Activated naive CD4-positive, alpha-beta T cell treated with anti-CD3 and anti-CD28 coated beads, Interleukin-2, amount 50 U/mL, for 24 hours (primary cell): ENCODE measurements around the gene MAPK8IP3.

ENCODE experiments used
- H3K27ac Mint-ChIP-seq: one replicate; pipeline ENCODE4 v1.8.0; 2021; ENCODE audit warnings: mild to moderate bottlenecking, mixed read lengths
- H3K27me3 Mint-ChIP-seq: one replicate; pipeline ENCODE4 v1.8.0; 2021; ENCODE audit warnings: mixed read lengths
- H3K36me3 Mint-ChIP-seq: one replicate; pipeline ENCODE4 v1.8.0; 2021; ENCODE audit warnings: mixed read lengths
- H3K4me1 Mint-ChIP-seq: one replicate; pipeline ENCODE4 v1.8.0; 2021; ENCODE audit warnings: mixed read lengths
- H3K4me3 Mint-ChIP-seq: one replicate; pipeline ENCODE4 v1.8.0; 2021; ENCODE audit warnings: mild to moderate bottlenecking, mixed read lengths
- H3K9me3 Mint-ChIP-seq: one replicate; pipeline ENCODE4 v1.8.0; 2021; ENCODE audit warnings: mixed read lengths

Gene MAPK8IP3, protein sequence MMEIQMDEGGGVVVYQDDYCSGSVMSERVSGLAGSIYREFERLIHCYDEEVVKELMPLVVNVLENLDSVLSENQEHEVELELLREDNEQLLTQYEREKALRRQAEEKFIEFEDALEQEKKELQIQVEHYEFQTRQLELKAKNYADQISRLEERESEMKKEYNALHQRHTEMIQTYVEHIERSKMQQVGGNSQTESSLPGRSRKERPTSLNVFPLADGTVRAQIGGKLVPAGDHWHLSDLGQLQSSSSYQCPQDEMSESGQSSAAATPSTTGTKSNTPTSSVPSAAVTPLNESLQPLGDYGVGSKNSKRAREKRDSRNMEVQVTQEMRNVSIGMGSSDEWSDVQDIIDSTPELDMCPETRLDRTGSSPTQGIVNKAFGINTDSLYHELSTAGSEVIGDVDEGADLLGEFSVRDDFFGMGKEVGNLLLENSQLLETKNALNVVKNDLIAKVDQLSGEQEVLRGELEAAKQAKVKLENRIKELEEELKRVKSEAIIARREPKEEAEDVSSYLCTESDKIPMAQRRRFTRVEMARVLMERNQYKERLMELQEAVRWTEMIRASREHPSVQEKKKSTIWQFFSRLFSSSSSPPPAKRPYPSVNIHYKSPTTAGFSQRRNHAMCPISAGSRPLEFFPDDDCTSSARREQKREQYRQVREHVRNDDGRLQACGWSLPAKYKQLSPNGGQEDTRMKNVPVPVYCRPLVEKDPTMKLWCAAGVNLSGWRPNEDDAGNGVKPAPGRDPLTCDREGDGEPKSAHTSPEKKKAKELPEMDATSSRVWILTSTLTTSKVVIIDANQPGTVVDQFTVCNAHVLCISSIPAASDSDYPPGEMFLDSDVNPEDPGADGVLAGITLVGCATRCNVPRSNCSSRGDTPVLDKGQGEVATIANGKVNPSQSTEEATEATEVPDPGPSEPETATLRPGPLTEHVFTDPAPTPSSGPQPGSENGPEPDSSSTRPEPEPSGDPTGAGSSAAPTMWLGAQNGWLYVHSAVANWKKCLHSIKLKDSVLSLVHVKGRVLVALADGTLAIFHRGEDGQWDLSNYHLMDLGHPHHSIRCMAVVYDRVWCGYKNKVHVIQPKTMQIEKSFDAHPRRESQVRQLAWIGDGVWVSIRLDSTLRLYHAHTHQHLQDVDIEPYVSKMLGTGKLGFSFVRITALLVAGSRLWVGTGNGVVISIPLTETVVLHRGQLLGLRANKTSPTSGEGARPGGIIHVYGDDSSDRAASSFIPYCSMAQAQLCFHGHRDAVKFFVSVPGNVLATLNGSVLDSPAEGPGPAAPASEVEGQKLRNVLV (N-terminal part only)

DNA sequence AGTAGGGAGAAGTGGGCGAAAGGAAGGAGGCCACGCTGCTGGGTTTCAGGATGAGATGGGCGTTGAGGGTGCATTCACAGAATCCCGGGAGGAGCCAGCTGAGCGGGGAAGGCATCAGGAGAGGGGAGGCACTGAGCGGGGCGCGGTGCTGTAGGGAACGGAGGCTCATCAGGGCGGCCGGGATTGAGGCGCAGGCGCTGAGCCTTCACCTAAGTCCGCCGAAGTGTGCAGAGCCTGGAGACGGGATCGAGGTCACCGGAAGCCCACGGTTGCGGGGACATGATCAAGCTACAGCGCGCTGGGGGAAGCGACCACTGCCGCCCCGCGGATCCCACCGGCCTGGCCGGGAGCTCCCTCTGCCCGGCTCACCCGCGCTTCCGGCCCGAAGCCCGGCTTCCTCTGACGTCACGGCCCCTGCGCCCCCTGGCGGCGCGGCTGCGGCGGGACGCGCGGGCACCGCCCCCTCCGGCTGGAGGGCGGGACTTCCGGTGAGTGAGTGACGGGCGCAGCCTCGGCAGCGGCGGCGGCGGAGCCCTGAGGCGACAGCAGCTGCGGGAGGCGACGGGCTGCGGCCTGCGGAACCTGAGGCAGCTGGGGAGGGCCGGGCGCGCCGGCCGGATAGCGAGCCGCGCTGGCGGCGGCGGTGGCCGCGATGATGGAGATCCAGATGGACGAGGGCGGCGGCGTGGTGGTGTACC is at the start of gene MAPK8IP3:
Gene MAPK8IP3 (plus strand): TSS at position 508 of the 698 bp plus-strand sequence. CDS start 145 bp downstream, at position 653.
- H3K36me3 Mint-ChIP-seq = peaks cover 2% of the 10 kb centered on the region
- no peaks in the 10 kb centered on the region for H3K27me3 Mint-ChIP-seq
- peaks cover 26% of the 10 kb centered on the region for H3K4me1 Mint-ChIP-seq
- no peaks in the 10 kb centered on the region for H3K9me3 Mint-ChIP-seq
- H3K4me3 Mint-ChIP-seq = peak within 1 kb of the TSS; percentile 95
- peak within 1 kb of the TSS; percentile 96 for H3K27ac Mint-ChIP-seq

DNA sequence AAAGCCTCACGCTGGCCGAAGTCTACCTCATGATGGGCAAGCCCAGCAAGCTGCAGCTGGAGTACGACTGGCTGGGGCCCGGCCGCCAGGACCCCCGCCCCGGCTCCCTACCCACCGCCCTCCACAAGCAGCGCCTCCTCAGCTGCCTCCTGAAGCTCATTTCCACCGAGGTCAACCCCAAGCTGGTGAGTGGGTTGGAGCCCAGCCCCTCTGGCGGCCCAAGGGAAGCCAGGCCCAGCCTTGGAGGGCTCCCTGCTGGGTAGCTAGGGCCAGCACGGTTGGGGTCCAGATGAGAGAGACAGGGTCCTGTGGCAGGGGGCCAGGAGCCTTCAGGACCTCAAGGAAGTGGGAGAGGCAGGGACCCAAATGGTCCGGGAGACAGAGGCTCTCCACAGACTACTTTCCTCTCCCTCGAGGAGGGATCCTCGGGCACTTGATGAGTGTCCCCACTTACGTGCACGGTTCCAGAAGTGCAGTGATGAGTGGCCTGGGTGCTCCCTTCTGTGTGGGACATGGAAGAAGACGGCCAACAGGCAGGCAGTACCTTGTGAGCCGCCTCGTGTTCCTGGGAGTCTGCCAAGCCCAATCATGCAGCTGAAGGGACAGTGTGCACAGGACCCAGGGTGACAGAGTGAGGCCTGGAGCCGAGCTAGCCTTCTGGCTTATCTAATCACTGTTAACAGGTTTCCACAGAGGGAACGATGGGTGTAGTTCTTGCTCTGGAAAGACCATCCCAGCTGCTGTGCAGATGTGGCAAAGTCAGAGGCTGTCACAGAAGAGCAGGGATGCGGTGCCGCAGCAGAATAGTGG is 49.0 kb upstream of the MAPK8IP3 start:
- peaks cover 10% of the 10 kb centered on the region for H3K36me3 Mint-ChIP-seq

DNA sequence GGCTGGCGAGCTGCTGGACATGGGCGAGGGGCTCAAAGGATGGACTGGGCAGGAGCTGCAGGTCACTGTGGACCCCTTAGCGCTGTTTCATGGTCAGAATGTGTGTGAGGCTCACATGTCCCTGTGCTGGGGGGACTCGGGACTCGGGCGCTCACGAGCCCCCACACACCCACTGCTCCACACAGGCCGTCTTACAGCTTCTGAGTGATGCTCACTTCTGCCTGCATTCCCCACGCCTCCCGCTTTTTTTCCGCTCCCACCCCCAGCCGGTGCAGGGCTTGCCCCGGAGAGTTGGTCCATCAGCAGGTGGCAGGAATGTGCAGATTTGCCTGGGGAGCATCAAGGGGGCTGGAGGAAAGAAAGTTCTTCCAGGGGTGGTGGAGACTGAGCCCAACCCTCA is 48.2 kb upstream of the MAPK8IP3 start:
- H3K4me1 Mint-ChIP-seq = no peaks in the 10 kb centered on the region

More for the DNA sequence above, 49.0 kb upstream of the MAPK8IP3 start:
- Mint-ChIP-seq H3K9me3 (no peaks in the 10 kb centered on the region), H3K27ac (no peak overlapping the region), H3K27me3 (no peaks in the 10 kb centered on the region), H3K4me1 (no peaks in the 10 kb centered on the region), H3K4me3 (no peak overlapping the region)

DNA sequence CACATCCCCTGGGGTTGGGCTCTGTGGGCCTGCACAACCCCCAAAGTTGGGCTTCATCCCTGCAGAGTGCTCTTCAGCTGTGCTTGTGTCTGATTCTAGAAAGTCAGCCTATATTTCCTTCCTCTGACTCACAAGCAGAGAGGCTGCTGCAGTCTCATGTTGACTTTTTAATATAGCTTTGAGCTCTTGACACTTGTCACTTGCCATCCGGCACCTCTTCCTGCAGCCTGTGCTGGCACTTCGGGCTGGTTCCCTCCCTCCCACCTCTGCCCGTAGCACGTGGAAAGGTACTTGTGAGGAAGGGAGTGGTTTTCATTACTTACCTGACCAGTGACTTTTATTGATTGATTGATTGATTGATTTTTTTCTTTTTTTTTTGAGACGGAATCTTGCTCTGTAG is 47.0 kb upstream of the MAPK8IP3 start:
- Mint-ChIP-seq H3K4me1 (no peaks in the 10 kb centered on the region), H3K27ac (no peak overlapping the region), H3K36me3 (peaks cover 10% of the 10 kb centered on the region), H3K4me3 (no peak overlapping the region), H3K27me3 (no peaks in the 10 kb centered on the region), H3K9me3 (no peaks in the 10 kb centered on the region)

More for the DNA sequence above, 48.2 kb upstream of the MAPK8IP3 start:
- no peak overlapping the region for H3K27ac Mint-ChIP-seq
- H3K9me3 Mint-ChIP-seq = no peaks in the 10 kb centered on the region
- peaks cover 10% of the 10 kb centered on the region for H3K36me3 Mint-ChIP-seq
- H3K27me3 Mint-ChIP-seq = no peaks in the 10 kb centered on the region
- no peak overlapping the region for H3K4me3 Mint-ChIP-seq

DNA sequence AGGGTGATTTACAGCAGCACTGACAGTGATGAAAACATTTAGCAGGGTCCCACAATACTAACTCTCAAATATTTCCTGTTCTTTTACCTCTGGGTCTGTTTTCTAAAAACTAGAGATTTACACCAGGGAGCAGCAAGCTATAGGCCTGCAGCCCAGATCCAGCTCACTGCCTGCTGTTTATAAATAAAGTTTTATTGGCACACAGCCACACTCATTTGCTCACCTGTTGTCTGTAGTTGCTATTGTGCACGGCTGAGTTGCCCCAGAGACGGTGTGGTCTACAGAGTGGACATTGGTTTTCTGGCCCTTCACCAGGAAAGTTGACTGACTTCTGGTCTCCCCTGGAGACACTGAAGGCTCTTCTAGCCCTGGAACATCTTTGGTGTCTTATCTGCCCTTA is 44.2 kb upstream of the MAPK8IP3 start:
- no peaks in the 10 kb centered on the region for H3K4me1 Mint-ChIP-seq
- H3K27me3 Mint-ChIP-seq = no peaks in the 10 kb centered on the region
- H3K9me3 Mint-ChIP-seq = no peaks in the 10 kb centered on the region
- H3K36me3 Mint-ChIP-seq = peaks cover 4% of the 10 kb centered on the region
- no peak overlapping the region for H3K4me3 Mint-ChIP-seq
- no peak overlapping the region for H3K27ac Mint-ChIP-seq

DNA sequence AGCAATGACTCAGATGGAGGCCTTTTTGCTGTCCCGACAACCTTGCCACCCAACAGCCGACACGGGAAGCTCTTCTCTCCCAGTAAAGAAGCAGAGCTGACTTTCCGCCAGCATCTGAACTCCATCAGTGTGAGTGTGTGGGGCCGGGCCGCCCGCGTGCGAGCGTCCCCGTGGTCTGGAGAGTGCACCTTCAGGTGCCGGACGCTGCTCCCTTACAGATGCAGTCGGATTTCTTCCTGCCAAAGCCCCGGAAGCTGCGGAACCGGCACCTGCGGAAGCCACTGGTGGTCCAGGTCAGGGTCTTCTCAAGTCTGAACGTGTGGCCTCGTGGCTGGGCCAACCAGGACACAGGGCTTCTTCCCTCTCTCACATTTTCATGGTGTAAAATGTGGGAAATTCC is 43.5 kb upstream of the MAPK8IP3 start:
- Mint-ChIP-seq H3K9me3 (no peaks in the 10 kb centered on the region), H3K4me3 (no peak overlapping the region), H3K27ac (no peak overlapping the region), H3K27me3 (no peaks in the 10 kb centered on the region), H3K4me1 (no peaks in the 10 kb centered on the region), H3K36me3 (peaks cover 6% of the 10 kb centered on the region)

DNA sequence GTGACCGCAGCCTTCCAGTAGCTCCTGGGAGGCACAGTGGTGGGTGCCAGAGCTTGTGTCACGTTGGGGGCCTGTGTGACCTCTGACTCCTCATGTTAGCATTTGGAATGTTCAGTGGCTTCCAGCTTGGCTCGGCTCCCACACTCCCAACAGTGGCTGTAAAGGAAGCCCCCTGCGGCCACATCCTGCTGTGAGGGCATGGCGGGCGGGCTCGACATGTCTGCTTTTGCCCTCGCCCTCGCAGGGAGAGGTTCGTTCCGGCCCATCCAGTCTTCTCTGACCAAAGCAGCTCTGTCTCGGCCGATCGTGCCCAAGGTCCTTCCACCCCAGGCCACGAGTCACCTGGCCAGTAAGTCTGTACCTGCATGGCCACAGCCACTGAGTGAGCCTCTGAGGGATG is 40.2 kb upstream of the MAPK8IP3 start:
- no peak overlapping the region for H3K4me3 Mint-ChIP-seq
- H3K27ac Mint-ChIP-seq = no peak overlapping the region
- peaks cover 5% of the 10 kb centered on the region for H3K36me3 Mint-ChIP-seq
- H3K4me1 Mint-ChIP-seq = no peaks in the 10 kb centered on the region
- H3K9me3 Mint-ChIP-seq = no peaks in the 10 kb centered on the region
- no peaks in the 10 kb centered on the region for H3K27me3 Mint-ChIP-seq

DNA sequence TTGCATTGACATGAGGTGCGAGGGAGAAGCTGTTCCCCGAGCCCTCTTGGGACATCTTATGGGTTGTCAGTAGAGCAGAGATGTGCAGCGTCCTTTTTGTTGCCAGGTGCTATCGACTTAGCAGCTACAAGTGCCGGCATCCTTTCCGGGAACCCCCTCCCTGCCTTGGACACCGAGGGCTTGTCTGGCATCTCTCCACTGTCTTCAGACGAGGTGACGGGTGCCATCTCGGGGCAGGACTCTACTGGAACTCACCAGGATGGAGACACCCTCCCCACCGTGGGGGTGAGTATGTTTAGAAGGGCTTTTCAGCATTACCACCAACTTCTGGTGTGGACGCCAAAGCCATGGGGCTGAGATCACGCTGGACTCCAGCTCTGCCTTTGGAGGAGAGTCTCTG is 39.7 kb upstream of the MAPK8IP3 start:
- Mint-ChIP-seq H3K9me3 (no peaks in the 10 kb centered on the region), H3K27me3 (no peaks in the 10 kb centered on the region), H3K4me3 (no peak overlapping the region), H3K27ac (no peak overlapping the region), H3K4me1 (no peaks in the 10 kb centered on the region), H3K36me3 (peaks cover 5% of the 10 kb centered on the region)

DNA sequence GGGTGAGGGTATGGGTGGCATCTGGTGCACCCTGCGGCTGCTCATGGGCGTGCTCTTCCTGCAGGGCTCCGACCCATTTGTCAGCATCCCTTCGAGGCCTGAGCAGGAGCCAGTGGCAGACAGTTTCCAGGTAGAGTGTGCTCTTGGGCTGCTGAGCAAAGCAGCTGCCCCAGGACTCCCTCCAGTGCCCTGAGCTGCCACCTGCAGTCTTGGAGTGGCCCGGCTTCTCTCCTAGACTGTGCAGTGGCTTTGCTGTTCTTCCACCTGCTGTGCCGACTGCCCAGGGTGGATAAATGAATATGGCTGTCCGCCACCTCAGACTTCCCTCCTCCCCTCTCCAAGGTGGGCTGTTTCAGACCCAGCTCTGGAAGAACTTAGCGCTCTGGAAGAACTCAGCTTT is 38.7 kb upstream of the MAPK8IP3 start:
- Mint-ChIP-seq H3K4me3 (no peak overlapping the region), H3K27ac (no peak overlapping the region), H3K4me1 (no peaks in the 10 kb centered on the region), H3K9me3 (no peaks in the 10 kb centered on the region), H3K36me3 (peaks cover 5% of the 10 kb centered on the region), H3K27me3 (no peaks in the 10 kb centered on the region)

DNA sequence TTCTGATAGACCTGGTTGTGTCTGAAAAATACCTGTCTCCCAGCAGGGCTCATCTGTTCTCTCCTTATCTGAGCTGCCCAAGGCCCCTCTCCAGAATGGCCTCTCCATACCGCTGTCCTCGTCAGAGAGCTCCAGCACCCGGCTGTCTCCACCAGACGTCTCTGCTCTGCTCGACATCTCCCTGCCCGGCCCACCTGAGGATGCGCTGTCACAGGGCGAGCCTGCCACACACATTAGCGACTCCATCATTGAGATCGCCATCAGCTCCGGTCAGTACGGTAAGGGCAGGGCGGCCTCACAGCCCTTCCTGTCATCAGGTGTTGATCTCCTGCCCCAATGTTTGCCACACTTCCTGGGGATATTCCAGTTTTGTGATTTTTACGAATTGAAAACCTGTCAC is 38.1 kb upstream of the MAPK8IP3 start:
- Mint-ChIP-seq H3K4me3 (no peak overlapping the region), H3K4me1 (no peaks in the 10 kb centered on the region), H3K36me3 (peaks cover 5% of the 10 kb centered on the region), H3K27me3 (no peaks in the 10 kb centered on the region), H3K9me3 (no peaks in the 10 kb centered on the region), H3K27ac (no peak overlapping the region)

DNA sequence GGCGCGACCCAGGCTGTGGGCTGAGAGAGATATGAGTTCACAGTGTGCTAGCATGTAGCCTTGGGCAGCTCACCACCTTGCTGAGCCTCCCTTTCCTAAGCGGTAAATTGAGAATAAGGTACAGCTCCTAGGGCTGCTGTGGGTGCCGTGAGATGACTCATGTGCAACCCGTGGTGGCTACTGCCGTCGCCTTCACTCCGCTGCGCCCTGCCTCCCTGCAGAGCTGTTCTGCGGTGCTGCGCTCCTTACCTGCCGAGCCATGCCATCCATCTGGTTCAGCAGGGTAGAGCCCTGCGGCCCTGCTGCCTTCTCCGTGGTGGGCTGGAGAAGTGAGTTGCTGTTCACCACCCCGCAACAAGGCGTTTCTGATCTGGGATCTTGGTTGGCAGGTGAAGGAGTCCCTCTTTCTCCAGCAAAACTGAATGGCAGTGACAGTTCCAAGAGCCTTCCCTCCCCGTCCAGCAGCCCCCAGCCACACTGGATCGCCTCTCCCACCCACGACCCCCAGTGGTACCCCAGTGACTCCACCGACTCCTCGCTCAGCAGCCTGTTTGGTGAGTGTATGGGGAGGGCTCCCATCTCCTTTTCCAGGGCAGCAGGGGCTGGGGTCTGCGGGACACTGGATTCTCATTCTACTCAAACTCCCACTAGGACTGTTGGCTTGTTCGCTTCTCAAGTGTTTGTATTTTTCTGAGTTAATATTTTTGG is 37.2 kb upstream of the MAPK8IP3 start:
- Mint-ChIP-seq H3K9me3 (no peaks in the 10 kb centered on the region), H3K4me1 (no peaks in the 10 kb centered on the region), H3K27me3 (no peaks in the 10 kb centered on the region), H3K36me3 (peaks cover 6% of the 10 kb centered on the region), H3K4me3 (no peak overlapping the region), H3K27ac (no peak overlapping the region)

DNA sequence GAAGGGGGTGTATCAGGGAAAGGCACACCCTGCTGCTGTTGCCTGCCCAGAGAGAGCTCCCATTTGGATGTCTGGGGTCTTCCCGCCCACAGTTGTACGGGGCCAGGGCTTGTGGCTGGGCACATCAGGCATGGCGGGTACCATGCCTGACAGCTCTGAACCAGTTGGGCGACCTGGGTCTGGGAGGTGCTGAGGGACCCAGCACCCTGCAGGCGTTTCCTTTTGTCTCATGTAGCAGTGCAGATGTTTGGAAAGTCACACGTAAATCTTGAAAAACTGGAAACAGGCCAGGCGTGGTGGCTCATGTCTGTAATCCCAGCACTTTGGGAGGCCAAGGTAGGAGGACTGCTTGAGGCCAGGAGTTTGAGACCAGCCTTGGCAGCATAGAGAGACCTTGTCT is 36.3 kb upstream of the MAPK8IP3 start:
- no peaks in the 10 kb centered on the region for H3K27me3 Mint-ChIP-seq
- H3K9me3 Mint-ChIP-seq = no peaks in the 10 kb centered on the region
- no peak overlapping the region for H3K27ac Mint-ChIP-seq
- no peaks in the 10 kb centered on the region for H3K4me1 Mint-ChIP-seq
- H3K36me3 Mint-ChIP-seq = peaks cover 6% of the 10 kb centered on the region
- no peak overlapping the region for H3K4me3 Mint-ChIP-seq

DNA sequence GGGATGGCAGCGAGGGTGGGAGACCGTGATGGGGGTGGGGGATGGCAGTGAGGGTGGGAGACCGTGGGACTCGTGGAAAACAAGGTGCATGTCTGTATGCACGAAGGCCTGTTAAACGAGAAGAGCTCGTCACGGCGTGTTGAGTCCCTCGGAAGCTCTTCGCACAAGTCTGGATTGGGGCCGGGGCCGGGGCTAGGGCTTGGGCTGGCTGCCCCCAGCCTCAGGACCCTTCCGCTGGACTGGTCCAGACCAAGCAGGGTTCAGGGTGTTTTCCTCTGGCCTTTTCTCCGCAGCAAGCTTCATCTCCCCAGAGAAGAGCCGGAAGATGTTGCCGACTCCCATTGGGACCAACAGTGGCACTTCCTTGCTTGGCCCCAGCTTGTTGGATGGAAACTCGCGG is 35.6 kb upstream of the MAPK8IP3 start:
- no peaks in the 10 kb centered on the region for H3K4me1 Mint-ChIP-seq
- H3K27me3 Mint-ChIP-seq = no peaks in the 10 kb centered on the region
- H3K9me3 Mint-ChIP-seq = no peaks in the 10 kb centered on the region
- H3K4me3 Mint-ChIP-seq = no peak overlapping the region
- H3K27ac Mint-ChIP-seq = no peak overlapping the region
- H3K36me3 Mint-ChIP-seq = peaks cover 4% of the 10 kb centered on the region

DNA sequence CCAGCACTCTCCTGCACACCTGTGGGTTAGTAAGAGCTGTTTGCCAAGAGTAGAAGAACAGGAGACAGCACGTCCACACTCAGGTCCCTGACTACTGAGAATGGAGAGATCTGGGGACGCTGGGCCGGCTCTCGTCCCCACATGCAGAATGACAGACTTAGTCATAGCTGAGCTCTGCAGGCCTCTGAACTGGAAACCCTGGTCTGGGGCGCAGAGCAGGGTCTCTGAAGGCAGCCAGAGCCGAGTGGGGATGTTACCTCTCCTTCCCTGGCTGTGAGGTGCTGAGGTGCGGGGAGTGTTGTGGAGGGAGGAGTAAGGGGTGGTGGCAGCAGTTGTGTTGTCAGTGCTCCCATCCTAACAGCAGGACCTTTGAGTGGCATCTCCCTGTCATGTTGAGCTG is 35.1 kb upstream of the MAPK8IP3 start:
- Mint-ChIP-seq H3K27me3 (no peaks in the 10 kb centered on the region), H3K36me3 (peaks cover 4% of the 10 kb centered on the region), H3K4me1 (no peaks in the 10 kb centered on the region), H3K4me3 (no peak overlapping the region), H3K27ac (no peak overlapping the region), H3K9me3 (no peaks in the 10 kb centered on the region)
